HG02870 (cell line): ENCODE measurements around the gene ABCC1.
"Not testable (repeated sequence)": the region's sequence is repeated elsewhere in the genome, so short reads cannot be mapped to it uniquely, and the experiment has no call there.

Source experiments
- ATAC-seq: cut with Tn5 transposase; IDR thresholded peaks from one replicate; pipeline ENCODE4 v1.9.1; 2021; ENCODE audit warnings: mild to moderate bottlenecking, moderate library complexity; ENCODE audit not compliant: unreplicated experiment

The ABCC1 gene

DNA sequence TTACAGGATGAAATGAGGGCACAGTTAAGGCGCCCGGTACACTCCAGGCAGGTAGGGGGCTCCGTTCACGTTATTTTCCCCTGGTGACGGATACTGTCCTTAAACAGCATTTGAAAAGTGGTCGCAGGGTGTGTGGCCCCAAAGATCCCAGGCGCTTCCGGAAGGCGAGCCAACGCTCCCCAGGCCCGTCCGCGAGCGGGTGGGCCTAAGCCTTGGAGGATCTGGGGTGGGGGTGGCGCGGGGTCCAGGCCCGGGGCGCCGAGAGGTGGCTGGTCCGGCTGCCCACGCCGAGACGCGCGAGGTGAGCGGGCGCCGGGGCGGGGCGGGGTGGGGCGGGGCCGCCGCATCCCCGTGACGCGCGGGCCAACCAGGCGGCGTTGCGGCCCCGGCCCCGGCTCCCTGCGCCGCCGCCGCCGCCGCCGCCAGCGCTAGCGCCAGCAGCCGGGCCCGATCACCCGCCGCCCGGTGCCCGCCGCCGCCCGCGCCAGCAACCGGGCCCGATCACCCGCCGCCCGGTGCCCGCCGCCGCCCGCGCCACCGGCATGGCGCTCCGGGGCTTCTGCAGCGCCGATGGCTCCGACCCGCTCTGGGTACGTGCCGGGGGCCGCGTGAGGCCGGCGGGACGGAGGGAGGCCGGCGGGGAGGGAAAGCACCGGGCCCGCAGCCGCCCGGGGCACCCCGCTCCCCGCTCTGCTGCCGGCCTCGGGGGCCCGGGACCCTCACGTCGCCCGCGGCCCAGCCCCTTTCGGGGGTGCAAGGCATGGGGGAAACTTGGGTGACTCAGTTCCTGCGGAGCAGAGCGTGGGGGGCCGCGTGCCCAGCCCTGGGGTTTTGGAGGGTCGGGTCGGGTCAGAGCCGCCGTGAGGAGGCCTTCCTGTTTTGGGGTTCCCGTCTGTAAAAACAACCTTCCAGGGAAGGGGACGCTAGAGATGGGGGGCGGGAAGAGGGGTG is at the start of gene ABCC1:
Gene ABCC1 (plus strand): TSS at position 407 of the 951 bp plus-strand sequence. CDS start 136 bp downstream, at position 543.
- peak; percentile 53 for ATAC-seq

DNA sequence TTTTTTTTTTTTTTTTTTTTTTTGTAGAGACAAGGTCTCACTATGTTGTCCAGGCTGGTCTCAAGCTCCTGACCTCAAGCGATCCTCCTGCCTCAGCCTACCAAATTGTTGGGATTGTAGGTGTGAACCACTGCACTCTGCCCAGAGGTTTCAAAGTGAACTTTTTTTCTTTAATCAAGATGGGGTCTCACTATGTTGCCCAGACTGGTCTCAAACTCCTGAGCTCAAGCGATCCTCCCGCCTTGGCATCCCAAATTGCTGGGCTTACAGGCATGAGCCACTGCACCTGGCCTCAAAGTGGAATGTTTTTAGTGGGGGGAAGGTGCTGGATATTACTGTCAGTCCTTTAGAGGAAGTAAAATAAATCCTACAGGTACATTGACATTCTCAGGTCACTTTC is 49.1 kb upstream of the ABCC1 start:
- no peak for ATAC-seq

DNA sequence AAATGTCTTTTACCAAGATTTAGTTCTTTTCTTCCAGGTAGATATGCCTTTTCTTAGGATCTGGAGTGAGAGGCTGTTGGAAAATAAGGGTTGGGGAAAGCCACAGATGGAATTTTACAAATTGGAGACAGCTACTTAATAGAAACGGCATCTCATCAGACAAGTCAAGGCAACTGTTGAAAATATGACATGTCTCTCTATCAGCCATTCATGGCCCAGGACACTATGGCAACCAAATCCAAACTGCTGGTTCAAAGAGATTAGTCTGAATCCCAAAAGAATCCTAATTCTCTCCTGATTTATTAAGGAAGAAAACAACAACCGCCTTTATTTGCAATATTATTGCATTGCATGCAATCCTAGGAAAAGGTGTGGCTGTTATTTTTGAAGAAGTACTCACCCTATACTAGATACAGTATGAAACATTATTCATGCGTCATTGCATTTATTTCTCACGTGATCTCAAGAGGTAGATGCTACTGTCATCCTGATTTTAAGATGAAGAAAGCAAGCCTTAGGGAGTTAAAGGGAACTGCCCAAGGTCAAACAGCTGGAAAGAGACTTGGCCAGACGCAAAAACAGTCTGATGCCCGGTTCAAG is 48.4 kb upstream of the ABCC1 start:
- ATAC-seq: no peak

DNA sequence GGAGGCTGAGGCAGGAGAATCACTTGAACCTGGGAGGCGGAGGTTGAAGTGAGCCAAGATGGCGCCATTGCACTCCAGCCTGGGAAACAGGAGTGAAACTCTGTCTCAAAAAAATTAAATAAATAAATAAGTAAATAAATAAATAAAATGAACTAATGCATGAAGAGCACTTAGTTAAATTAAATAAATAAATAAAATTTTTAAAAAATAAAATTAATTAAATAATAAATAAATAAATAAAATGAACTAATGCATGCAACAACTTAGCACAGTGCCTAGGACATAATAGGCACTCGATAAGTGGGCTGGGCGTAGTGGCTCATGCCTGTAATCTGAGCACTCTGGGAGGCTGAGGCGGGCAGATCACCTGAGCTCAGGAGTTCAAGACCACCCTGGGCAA is 45.5 kb upstream of the ABCC1 start:
- ATAC-seq: no peak

DNA sequence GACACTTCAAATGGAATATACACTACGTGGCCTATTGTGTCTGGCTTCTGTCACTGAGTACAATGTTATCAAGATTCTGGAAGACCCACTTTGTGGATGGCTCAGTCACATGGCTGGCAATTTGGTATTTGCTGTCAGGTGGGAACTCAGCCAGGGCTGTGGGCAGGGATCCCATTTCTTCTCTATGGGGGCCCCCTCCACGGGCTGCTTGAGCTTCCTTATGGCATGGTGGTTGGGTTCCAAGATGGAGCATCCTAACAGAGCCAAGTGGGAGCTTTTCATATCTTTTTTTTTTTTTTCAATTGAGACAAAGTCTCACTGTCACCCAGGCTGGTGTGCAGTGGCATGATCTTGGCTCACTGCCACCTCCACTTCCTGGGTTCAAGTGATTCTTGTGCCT is 43.0 kb upstream of the ABCC1 start:
- ATAC-seq: no peak

DNA sequence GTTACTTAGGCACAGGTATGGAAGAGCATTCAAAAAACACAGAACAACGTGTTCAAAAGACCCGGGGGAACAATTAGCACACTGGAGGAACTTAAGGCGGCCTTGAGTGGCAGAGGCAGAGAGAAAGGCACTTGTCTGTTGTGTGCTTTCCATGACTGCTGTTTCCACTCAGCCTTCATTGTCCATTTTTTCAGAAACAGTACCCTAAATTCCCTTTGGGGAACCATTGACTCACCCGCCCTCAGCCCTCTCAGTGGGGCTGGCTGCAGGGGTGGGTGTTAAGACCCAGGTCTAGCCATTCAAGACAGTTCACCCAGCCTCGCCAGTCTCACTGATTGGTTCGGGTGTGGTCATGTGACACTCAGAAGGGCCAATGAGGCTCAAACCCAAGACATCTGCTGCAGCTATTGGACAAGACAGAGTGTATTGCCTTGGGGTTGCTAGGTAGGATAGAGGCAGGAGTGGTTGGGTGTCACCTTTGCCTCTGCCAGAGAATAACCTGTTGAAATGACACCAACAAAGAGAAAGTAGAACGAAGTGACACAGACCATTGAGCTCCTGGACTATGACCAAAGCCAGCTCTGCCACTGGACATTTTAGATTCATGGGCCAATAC is 41.4 kb upstream of the ABCC1 start:
- ATAC-seq: peak; percentile 99

DNA sequence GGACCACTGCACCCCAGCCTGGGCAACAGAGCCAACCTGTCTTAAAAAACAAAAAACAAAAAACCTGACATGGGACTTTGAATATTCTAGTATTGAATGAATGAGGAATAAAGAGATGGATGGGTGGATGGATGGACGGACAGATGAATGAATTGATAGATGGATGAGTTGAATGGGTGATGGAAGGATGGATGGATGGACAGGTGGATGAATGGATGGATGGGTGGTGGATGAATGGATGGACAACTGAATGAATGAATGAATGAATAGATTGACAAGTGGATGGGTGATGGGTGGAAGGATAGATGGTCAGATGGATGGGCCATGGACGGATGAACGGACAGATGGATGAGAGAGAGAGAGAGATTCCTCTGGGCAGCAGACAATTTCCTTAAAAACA is 38.2 kb upstream of the ABCC1 start:
- ATAC-seq: no peak

DNA sequence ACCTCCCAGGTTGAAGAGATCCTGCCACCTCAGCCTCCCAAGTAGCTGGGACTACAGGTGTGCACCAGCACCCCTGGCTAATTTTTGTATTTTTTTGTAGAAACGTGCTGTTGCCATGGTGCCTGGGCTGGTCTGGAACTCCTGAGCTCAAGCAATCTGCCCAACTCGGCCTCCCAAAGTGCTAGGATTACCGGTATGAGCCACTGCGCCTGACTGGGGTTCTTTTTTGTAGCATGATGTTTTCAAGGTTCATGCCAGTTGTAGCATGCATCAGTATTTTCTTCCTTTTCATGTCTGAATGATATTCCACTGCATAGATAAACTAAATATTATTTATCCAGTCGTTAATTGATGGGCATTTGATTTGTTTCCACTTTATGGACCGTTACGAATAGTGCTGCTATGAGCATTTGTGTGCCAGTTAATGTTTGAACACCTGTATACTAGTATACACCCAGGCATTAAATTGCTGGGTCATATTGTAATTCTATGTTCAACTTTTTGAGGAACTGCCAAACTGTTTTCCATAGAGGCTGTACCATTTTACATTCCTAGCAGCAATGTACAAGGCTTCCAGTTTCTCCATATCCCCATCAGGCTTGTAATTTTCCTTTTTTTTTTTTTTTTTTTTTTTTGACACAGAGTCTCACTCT is 36.2 kb upstream of the ABCC1 start:
- ATAC-seq: no peak

DNA sequence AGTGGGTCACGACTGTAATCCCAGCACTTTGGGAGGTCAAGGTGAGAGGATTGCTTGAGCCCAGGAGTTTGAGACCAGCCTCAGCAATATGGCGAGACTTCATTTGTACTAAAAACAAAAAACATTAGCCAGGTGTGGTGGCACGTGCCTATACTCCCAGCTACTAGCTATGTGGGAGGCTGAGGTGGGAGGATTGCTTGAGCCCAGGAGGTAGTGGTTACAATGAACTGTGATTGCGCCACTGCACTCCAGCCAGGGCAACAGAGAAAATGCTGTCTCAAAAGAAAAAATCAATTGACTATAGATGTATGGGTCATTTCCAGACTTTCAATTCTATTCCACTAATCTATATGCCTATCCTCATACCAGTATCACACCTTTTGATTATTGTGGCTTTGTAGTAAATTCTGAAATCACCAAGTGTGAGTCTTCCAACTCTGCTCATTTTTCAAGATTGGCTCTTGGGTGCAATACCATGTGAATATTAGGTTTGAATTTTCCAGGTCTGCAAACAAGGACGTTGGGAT is 33.8 kb upstream of the ABCC1 start:
- no peak for ATAC-seq

DNA sequence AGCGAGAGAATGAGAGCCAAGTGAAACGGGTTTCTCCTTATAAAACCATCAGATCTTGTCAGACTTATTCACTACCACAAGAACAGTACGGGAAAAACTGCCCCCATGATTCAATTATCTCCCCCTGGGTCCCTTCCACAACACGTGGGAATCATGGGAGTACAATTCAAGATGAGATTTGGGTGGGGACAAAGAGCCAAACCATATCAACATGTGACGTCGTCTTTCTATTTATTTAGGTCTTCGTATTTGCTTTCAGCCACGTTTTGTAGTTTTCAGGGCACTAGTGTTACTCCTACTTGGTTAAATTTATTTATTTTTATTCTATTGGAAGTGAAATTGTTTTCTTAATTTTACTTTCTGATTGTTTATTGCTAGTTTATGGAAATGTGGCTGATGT is 33.1 kb upstream of the ABCC1 start:
- no peak for ATAC-seq

DNA sequence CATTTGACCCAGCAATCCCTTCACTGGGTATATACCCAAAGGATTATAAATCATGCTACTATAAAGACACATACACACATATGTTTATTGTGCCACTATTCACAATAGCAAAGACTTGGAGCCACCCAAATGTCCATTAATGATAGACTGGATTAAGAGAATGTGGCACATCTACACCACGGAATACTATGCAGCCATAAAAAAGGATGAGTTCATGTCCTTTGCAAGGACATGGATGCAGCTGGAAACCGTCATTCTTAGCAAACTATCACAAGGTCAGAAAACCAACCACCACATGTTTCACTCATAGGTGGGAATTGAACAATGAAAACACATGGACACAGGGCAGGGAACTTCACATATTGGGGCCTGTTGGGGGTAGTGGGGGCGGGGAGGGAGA is 31.1 kb upstream of the ABCC1 start:
- not testable (repeated sequence) for ATAC-seq

DNA sequence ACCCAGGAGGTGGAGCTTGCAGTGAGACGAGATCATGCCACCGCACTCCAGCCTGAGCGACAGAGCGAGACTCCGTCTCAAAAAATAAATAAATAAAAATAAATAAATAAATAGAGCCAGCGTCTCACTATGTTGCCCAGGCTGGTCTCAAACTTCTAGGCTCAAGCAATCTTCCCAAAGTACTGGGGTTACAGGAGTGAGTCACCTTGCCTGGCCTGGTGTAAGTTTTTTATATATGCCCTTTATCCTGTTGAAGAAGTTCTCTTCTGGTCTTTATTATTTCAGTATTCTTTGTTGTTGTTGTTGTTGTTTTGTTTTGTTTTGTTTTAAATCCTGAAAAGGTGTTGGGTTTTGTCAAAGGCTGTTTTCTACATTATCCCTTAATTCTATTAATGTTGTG is 30.1 kb upstream of the ABCC1 start:
- ATAC-seq: no peak

DNA sequence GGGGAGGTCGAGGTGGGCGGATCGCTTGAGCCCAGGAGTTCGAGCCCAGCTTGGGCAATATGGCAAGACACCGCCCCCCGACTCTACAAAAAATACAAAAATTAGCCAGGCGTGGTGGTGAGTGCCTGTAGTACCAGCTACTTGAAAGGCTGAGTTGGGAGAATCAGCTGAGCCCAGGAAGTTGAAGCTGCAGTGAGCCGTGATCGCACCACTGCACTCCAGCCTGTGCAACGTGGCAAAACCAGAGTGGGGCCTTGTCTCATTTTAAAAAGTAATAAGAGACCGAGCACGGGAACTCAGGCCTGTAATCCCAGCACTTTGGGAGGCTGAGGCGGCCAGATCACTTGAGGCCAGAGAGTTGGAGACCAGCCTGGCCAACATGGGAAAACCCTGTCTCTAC is 24.4 kb upstream of the ABCC1 start:
- ATAC-seq: no peak

DNA sequence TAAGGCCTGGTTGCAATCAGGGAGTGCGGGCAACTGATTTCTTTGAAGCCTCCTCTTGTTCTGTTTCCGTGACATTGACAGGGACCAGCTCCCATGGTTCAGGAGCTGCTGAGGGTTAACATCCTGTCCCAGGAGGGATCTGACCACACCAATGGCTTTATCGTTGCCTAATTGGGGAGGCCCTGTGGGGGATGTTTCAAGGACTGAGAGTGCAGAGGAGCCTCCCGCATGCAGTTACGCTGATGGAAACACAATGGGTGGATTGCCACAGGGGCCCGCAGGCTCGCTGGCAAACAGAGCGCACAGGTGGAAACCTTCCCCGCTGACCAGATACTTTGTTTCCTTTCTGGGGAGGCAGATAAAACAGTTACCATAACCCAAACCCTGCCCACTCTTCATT is 23.8 kb upstream of the ABCC1 start:
- no peak for ATAC-seq

DNA sequence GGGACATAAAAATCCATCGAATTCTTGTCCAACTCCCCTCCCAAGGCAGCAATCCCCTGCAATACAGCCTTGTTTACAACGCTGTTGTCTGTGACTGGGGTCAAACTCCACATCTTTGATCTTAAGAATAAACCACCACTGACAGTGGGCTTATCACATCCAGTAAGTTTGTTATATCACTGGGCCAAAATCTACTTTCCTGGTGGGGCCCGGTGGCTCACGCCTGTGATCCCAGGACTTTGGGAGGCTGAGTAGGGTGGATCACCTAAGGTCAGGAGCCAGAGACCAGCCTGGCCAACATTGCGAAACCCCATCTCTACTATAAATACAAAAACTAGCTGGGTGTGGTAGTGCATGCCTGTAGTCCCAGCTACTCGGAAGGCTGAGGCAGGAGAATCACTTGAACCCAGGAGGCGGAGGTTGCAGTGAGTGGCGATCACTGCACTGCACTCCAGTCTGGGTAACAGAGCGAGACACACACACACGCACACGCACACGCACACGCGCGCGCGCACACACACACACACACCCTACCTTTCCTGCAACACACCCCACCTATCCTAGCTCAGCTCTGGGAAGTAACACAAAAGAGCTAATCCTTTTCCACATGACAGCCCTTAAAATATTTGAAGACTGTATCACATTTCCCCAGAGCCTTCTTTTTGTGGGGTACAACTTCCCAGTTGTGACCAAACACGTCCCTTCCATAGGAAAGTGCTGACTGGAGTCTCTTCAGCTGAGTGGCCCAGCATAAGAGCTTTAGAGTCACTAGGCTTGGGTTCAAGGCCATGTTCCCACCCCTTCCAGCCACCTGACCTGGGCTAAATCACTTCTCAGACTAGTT is 20.9 kb upstream of the ABCC1 start:
- no peak for ATAC-seq

DNA sequence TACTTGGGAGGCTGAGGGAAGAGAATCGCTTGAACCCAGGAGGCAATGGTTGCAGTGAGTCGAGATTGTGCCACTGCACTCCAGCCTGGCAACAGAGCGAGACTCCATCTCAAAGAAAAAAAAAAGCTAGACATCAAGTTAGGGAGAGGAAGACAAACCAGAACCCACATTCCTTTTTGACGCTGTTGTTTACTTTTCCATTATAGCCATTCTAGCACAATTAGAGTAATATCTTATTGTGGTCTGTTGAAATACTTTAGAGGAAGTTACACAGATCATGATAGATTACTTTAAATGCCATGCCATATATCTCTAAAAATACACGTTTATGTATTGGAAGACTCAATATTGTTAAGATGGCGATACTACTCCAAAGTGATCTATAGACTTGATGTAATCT is 16.5 kb upstream of the ABCC1 start:
- no peak for ATAC-seq

DNA sequence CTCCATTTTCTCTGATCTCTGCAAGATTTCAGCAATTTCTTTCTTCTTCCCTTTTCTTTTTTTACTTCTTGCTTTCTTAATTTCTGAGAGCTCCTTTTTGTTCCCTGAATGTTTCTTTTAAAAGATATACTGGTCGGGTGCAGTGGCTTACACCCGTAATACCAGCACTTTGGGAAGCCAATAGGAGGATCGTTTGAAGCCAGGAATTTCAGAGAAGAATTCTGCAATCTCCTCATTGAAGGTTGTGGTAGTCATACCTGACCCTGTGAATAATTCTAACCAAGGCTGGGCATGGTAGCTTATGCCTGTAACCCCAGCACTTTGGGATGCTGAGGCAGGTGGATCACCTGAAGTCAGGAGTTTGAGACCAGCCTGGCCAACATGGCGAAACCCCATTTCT is 15.6 kb upstream of the ABCC1 start:
- ATAC-seq: no peak

DNA sequence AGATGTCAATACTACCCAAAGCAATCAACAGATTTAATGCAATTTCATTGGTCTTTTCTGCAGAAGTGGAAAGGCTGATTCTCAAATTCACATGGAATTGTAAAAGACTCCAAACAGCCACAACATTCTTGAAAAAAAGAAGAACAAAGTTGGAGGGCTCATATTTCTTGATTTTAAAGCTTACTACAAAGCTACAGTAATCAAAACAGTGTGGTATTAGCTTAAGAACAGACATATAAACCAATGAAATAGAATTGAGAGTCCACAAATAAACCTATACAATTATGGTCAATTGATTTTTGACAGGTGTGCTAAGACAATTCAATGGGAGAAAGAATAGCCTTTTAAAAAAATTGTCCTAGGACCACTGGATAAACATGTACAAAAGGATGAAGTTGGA is 14.4 kb upstream of the ABCC1 start:
- ATAC-seq: no peak

DNA sequence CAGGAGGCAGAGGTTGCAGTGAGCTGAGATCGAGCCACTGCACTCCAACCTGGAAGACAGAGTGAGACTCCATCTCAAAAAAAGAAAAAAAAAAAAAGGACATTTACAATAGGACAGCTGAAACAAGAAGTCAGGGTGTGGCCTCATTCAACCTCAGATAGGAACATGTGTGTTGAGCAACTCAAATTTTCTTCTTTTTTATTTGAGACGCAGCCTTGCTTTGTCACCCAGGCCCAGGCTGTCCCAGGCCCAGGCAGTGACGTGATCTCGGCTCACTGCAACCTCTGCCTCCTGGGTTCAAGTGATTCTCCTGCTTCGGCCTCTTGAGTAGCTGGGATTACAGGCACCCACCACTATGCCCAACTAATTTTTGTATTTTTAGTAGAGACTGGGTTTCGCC is 12.6 kb upstream of the ABCC1 start:
- ATAC-seq: not testable (repeated sequence)

DNA sequence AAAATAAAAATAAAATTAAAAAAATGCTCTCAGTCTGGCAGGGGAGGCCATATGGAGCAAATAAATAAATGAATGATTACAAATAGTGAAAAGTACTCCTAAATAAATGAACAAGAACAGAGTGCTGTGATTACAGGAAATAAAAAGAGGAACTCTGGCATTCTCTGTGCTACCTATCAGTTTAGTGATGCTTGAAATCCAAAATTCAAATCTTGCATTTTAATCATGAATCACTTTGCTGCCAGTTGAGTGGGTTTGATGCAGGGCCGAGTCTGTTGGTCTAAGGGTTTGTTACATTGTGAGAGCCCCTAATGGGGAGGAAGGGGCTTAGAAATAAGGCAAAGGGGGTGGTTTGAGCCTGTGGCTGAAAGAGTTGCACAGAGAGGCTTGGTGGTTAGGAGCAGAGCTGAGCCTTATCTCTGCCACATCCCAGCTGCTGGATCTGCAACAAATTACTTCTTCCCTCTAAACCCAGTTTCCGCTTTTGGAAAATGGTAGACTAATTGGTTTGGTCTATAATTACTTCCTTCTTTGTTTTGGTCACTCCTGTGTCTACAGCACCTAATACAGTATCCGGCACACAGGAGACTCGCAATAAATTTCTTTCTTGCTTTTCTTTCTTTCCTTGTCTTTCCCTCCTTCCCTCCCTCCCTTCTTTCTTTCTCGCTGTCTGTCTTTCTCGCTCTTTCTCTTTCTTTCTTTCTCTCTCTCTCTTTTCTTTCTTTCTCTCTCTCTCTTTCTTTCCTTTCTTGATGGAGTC is 6.3 kb upstream of the ABCC1 start:
- ATAC-seq: no peak
